ENCODE measurements around the gene DENND1A.

- TF ChIP-seq CTCF (IDR thresholded peaks at IDR 0.05; ENCODE audit: low read depth, low read length, missing input control) (no peak), SP1 (IDR thresholded peaks at IDR 0.05) (no peak), YY1 (IDR thresholded peaks at IDR 0.05) (no peak), GABPA (IDR thresholded peaks at IDR 0.05 in 1 of 2, conservative IDR thresholded peaks at IDR 0.05 in 1 of 2) (no peak), RAD21 (IDR thresholded peaks at IDR 0.05) (no peak), TAF1 (conservative IDR thresholded peaks at IDR 0.05) (no peak), JUND (IDR thresholded peaks at IDR 0.05) (no peak), HNF4G (IDR thresholded peaks at IDR 0.05) (no peak), NR2F2 (IDR thresholded peaks at IDR 0.05) (no peak)
- TF ChIP-seq, protein P1, sequence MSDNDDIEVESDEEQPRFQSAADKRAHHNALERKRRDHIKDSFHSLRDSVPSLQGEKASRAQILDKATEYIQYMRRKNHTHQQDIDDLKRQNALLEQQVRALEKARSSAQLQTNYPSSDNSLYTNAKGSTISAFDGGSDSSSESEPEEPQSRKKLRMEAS (IDR thresholded peaks at IDR 0.05), result no peak
- TF ChIP-seq, protein P2, sequence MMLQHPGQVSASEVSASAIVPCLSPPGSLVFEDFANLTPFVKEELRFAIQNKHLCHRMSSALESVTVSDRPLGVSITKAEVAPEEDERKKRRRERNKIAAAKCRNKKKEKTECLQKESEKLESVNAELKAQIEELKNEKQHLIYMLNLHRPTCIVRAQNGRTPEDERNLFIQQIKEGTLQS (IDR thresholded peaks at IDR 0.05), result no peak
These were observed 42.1 kb downstream of the DENND1A start for GRCh38 chr9:123887837-123888236.
